Nephron progenitor cell (in vitro differentiated cells): ENCODE data around the gene PCDHGB1.
"Not testable (repeated sequence)": the region's sequence is repeated elsewhere in the genome, so short reads cannot be mapped to it uniquely, and the experiment has no call there.

Source experiments
- DNase-seq: peaks from one replicate; pipeline ENCODE4 v3.0.0; 2021
- H3K27ac Mint-ChIP-seq: 2 replicates; pipeline ENCODE4 v1.8.0; 2021; ENCODE audit warnings: mild to moderate bottlenecking, moderate library complexity, mixed read lengths
- H3K27me3 Mint-ChIP-seq: 2 replicates; pipeline ENCODE4 v1.8.0; 2021; ENCODE audit warnings: mild to moderate bottlenecking, low read depth, mixed read lengths; ENCODE audit not compliant: poor library complexity
- H3K36me3 Mint-ChIP-seq: 2 replicates; pipeline ENCODE4 v1.8.0; 2021; ENCODE audit warnings: low read depth, mixed read lengths
- H3K4me1 Mint-ChIP-seq: 2 replicates; pipeline ENCODE4 v1.8.0; 2021; ENCODE audit warnings: mixed read lengths
- H3K4me3 Mint-ChIP-seq: 2 replicates; pipeline ENCODE4 v1.8.0; 2021; ENCODE audit warnings: mild to moderate bottlenecking, moderate library complexity, mixed read lengths
- H3K9me3 Mint-ChIP-seq: 2 replicates; pipeline ENCODE4 v1.8.0; 2021; ENCODE audit warnings: mild to moderate bottlenecking, moderate library complexity, mixed read lengths
- TF ChIP-seq, protein P1 (sequence below): fragments of 200-600 bp; sonication (generic); IDR thresholded peaks from 2 replicates; pipeline ENCODE4 v1.5.0; 2021; ENCODE audit warnings: antibody characterized with exemption

PCDHGB1 gene

DNA sequence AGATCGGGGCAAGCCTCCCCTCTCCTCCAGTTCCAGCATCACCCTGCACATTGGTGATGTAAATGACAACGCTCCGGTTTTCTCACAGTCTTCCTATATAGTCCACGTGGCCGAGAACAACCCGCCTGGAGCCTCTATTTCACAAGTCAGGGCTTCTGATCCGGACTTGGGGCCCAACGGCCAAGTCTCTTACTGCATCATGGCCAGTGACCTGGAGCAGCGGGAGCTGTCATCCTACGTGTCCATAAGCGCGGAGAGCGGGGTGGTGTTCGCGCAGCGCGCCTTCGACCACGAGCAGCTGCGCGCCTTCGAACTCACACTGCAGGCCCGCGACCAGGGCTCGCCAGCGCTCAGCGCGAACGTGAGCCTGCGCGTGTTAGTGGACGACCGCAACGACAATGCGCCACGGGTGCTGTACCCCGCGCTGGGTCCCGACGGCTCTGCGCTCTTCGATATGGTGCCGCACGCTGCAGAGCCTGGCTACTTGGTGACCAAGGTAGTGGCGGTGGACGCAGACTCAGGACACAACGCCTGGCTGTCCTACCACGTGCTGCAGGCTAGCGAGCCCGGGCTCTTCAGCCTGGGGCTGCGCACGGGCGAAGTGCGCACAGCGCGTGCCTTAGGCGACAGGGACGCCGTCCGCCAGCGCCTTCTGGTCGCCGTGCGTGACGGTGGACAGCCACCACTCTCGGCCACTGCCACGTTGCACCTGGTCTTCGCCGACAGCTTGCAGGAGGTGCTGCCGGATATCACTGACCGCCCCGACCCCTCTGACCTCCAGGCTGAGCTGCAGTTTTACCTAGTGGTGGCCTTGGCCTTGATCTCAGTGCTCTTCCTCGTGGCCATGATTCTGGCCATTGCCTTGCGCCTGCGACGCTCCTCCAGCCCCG, 39.5 kb downstream of the PCDHGB1 start:
- H3K4me3 Mint-ChIP-seq: peak overlapping the region; percentile 35
- H3K36me3 Mint-ChIP-seq: peaks cover 72% of the 10 kb centered on the region
- DNase-seq: no peak
- H3K27ac Mint-ChIP-seq: peak overlapping the region; percentile 72
- TF ChIP-seq, protein P1, sequence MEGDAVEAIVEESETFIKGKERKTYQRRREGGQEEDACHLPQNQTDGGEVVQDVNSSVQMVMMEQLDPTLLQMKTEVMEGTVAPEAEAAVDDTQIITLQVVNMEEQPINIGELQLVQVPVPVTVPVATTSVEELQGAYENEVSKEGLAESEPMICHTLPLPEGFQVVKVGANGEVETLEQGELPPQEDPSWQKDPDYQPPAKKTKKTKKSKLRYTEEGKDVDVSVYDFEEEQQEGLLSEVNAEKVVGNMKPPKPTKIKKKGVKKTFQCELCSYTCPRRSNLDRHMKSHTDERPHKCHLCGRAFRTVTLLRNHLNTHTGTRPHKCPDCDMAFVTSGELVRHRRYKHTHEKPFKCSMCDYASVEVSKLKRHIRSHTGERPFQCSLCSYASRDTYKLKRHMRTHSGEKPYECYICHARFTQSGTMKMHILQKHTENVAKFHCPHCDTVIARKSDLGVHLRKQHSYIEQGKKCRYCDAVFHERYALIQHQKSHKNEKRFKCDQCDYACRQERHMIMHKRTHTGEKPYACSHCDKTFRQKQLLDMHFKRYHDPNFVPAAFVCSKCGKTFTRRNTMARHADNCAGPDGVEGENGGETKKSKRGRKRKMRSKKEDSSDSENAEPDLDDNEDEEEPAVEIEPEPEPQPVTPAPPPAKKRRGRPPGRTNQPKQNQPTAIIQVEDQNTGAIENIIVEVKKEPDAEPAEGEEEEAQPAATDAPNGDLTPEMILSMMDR: no peak
- H3K4me1 Mint-ChIP-seq: no peaks in the 10 kb centered on the region
- peaks cover 96% of the 10 kb centered on the region for H3K9me3 Mint-ChIP-seq
- peaks cover 3% of the 10 kb centered on the region for H3K27me3 Mint-ChIP-seq

DNA sequence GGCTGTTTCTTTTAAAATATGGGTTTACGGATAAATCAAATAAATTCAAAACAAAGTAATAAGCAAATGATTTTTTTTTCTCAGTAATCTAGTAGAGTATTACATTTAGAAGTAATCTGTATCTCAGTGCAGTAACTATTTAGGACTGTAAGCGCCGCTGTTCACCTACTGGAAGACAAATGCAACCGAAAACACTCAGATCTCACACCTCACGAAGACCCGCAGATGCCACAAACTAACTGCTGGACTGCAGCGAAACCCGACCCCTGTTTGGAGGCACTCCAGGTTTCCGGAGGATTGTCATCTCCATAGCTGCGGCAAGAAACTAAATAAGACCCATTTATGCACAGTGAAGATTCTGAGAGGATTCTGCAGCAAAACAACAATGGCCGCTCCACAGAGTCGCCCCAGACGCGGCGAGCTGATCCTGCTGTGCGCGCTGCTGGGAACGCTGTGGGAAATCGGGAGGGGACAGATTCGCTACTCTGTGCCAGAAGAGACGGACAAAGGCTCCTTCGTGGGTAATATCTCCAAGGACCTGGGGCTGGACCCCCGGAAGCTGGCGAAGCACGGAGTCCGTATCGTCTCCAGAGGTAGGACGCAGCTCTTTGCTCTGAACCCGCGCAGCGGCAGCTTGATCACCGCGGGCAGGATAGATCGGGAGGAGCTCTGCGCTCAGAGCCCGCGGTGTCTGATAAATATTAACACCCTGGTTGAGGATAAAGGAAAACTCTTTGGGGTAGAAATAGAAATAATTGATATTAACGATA, 42.7 kb downstream of the PCDHGB1 start, which contains the start of gene PCDHGA8:
TSS of gene PCDHGA8 (plus strand) at position 205 of the 770 bp plus-strand sequence. CDS start at position 386, 181 bp downstream.
- Mint-ChIP-seq H3K9me3 (peaks cover 95% of the 10 kb centered on the region), H3K4me3 (no peak within 1 kb of the TSS), H3K4me1 (no peaks in the 10 kb centered on the region), H3K27ac (no peak within 1 kb of the TSS), H3K27me3 (peaks cover 3% of the 10 kb centered on the region), H3K36me3 (peaks cover 80% of the 10 kb centered on the region)
- DNase-seq: no peak
- TF ChIP-seq, protein P1: no peak

DNA sequence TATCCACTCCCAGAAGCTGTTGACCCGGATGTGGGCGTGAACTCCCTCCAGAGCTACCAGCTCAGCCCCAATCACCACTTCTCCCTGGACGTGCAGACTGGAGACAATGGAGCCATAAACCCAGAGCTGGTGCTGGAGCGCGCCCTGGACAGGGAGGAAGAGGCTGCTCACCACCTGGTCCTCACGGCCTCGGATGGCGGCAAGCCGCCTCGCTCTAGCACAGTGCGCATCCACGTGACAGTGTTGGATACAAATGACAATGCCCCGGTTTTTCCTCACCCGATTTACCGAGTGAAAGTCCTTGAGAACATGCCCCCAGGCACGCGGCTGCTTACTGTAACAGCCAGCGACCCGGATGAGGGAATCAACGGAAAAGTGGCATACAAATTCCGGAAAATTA, 43.4 kb downstream of the PCDHGB1 start:
- Mint-ChIP-seq H3K4me1 (no peaks in the 10 kb centered on the region), H3K4me3 (no peak overlapping the region), H3K27ac (no peak overlapping the region), H3K9me3 (peaks cover 94% of the 10 kb centered on the region), H3K27me3 (peaks cover 3% of the 10 kb centered on the region), H3K36me3 (peaks cover 78% of the 10 kb centered on the region)
- DNase-seq: no peak
- TF ChIP-seq, protein P1: no peak

- not testable (repeated sequence) for H3K27ac Mint-ChIP-seq, H3K4me3 Mint-ChIP-seq, H3K27me3 Mint-ChIP-seq, H3K4me1 Mint-ChIP-seq, DNase-seq
- peaks cover 94% of the 10 kb centered on the region for H3K9me3 Mint-ChIP-seq
- peaks cover 76% of the 10 kb centered on the region for H3K36me3 Mint-ChIP-seq
Observed at GRCh38 chr5:141394401-141395187, 44.7 kb downstream of the PCDHGB1 start.

GRCh38 chr5:141397756-141398551, 48.1 kb downstream of the PCDHGB1 start, which contains the start of gene PCDHGB5:
PCDHGB5 (plus strand) TSS chr5:141397947; CDS start chr5:141398128, 181 bp downstream.
- not testable (repeated sequence) for H3K4me3 Mint-ChIP-seq, H3K27me3 Mint-ChIP-seq, H3K27ac Mint-ChIP-seq, H3K4me1 Mint-ChIP-seq, DNase-seq
- peaks cover 70% of the 10 kb centered on the region for H3K36me3 Mint-ChIP-seq
- peaks cover 88% of the 10 kb centered on the region for H3K9me3 Mint-ChIP-seq

GRCh38 chr5:141398608-141399007, 48.7 kb downstream of the PCDHGB1 start:
- Mint-ChIP-seq H3K36me3 (peaks cover 66% of the 10 kb centered on the region), H3K4me3 (no peak overlapping the region), H3K27ac (no peak overlapping the region), H3K27me3 (peaks cover 5% of the 10 kb centered on the region), H3K4me1 (no peaks in the 10 kb centered on the region), H3K9me3 (peaks cover 88% of the 10 kb centered on the region)
- TF ChIP-seq, protein P1: no peak
- DNase-seq: no peak
